Activated naive CD4-positive, alpha-beta T cell treated with anti-CD3 and anti-CD28 coated beads, Interleukin-2, amount 10 ng/mL, durations not matched to agents 7 days and 5 days (primary cell): ENCODE measurements around the gene KRTAP4-6.
"Not testable (repeated sequence)": the region's sequence is repeated elsewhere in the genome, so short reads cannot be mapped to it uniquely, and the experiment has no call there.

ENCODE experiments used
- CTCF ChIA-PET: fragments of 350-600 bp; sonication (Branson Sonifier 250); formaldehyde crosslinking; loops from one replicate; lab custom pipeline; 2021; ENCODE audit warnings: antibody characterized with exemption; lab: Charles Lee
- DNase-seq: peaks from one replicate; pipeline ENCODE4 v3.0.0-alpha.2; 2020
- H3K27ac Mint-ChIP-seq: one replicate; pipeline ENCODE4 v1.8.0; 2021; ENCODE audit warnings: mild to moderate bottlenecking, moderate library complexity, mixed read lengths
- H3K27me3 Mint-ChIP-seq: one replicate; pipeline ENCODE4 v1.8.0; 2021; ENCODE audit warnings: mild to moderate bottlenecking, mixed read lengths
- H3K36me3 Mint-ChIP-seq: one replicate; pipeline ENCODE4 v1.8.0; 2021; ENCODE audit warnings: mixed read lengths
- H3K4me1 Mint-ChIP-seq: one replicate; pipeline ENCODE4 v1.8.0; 2021; ENCODE audit warnings: mixed read lengths
- H3K4me3 Mint-ChIP-seq: one replicate; pipeline ENCODE4 v1.8.0; 2021; ENCODE audit warnings: mild to moderate bottlenecking, moderate library complexity, mixed read lengths
- H3K9me3 Mint-ChIP-seq: one replicate; pipeline ENCODE4 v1.8.0; 2021; ENCODE audit warnings: mixed read lengths

KRTAP4-6 gene

GRCh38 chr17:41160648-41161047 lies 20.3 kb upstream of the KRTAP4-6 start, which contains the start of gene KRTAP4-4:
KRTAP4-4 (minus strand) TSS chr17:41160748; CDS start chr17:41160691, 57 bp downstream.
- Mint-ChIP-seq H3K4me3 (no peak within 1 kb of the TSS), H3K4me1 (no peaks in the 10 kb centered on the region), H3K27me3 (peaks cover 11% of the 10 kb centered on the region), H3K36me3 (no peaks in the 10 kb centered on the region), H3K27ac (no peak within 1 kb of the TSS), H3K9me3 (no peaks in the 10 kb centered on the region)
- DNase-seq: no peak
- CTCF ChIA-PET: no interaction called here

GRCh38 chr17:41160190-41160589 lies 19.8 kb upstream of the KRTAP4-6 start:
- H3K36me3 Mint-ChIP-seq, DNase-seq, H3K27ac Mint-ChIP-seq, H3K9me3 Mint-ChIP-seq, H3K4me3 Mint-ChIP-seq, CTCF ChIA-PET, H3K4me1 Mint-ChIP-seq: not testable (repeated sequence)
- H3K27me3 Mint-ChIP-seq: peaks cover 11% of the 10 kb centered on the region

GRCh38 chr17:41153856-41154255 lies 13.5 kb upstream of the KRTAP4-6 start:
- no peaks in the 10 kb centered on the region for H3K9me3 Mint-ChIP-seq
- no peak overlapping the region for H3K4me3 Mint-ChIP-seq
- H3K4me1 Mint-ChIP-seq: no peaks in the 10 kb centered on the region
- no peak for DNase-seq
- H3K27me3 Mint-ChIP-seq: peaks cover 8% of the 10 kb centered on the region
- CTCF ChIA-PET: no interaction called here
- H3K27ac Mint-ChIP-seq: no peak overlapping the region
- H3K36me3 Mint-ChIP-seq: no peaks in the 10 kb centered on the region

GRCh38 chr17:41151525-41151924 lies 11.2 kb upstream of the KRTAP4-6 start:
- Mint-ChIP-seq H3K27ac (no peak overlapping the region), H3K27me3 (peaks cover 4% of the 10 kb centered on the region), H3K36me3 (no peaks in the 10 kb centered on the region), H3K4me1 (no peaks in the 10 kb centered on the region), H3K9me3 (no peaks in the 10 kb centered on the region), H3K4me3 (no peak overlapping the region)
- no peak for DNase-seq
- CTCF ChIA-PET: no interaction called here

GRCh38 chr17:41150026-41150425 lies 9.7 kb upstream of the KRTAP4-6 start:
- Mint-ChIP-seq H3K9me3 (no peaks in the 10 kb centered on the region), H3K36me3 (no peaks in the 10 kb centered on the region), H3K27me3 (peaks cover 4% of the 10 kb centered on the region), H3K4me3 (no peak overlapping the region), H3K27ac (no peak overlapping the region), H3K4me1 (no peaks in the 10 kb centered on the region)
- CTCF ChIA-PET: no interaction called here
- DNase-seq: no peak

GRCh38 chr17:41149652-41149985 lies 9.3 kb upstream of the KRTAP4-6 start, which contains the start of gene KRTAP4-5:
KRTAP4-5 (minus strand) TSS chr17:41149825; CDS start chr17:41149767, 58 bp downstream.
- CTCF ChIA-PET: no interaction called here
- Mint-ChIP-seq H3K9me3 (no peaks in the 10 kb centered on the region), H3K27ac (no peak within 1 kb of the TSS), H3K4me1 (no peaks in the 10 kb centered on the region), H3K36me3 (no peaks in the 10 kb centered on the region), H3K27me3 (peaks cover 4% of the 10 kb centered on the region), H3K4me3 (no peak within 1 kb of the TSS)
- DNase-seq: no peak

GRCh38 chr17:41148971-41149651 lies 8.8 kb upstream of the KRTAP4-6 start:
- not testable (repeated sequence) for H3K27ac Mint-ChIP-seq, H3K4me3 Mint-ChIP-seq, H3K36me3 Mint-ChIP-seq

GRCh38 chr17:41147531-41148204 lies 7.3 kb upstream of the KRTAP4-6 start:
- Mint-ChIP-seq H3K27me3 (no peaks in the 10 kb centered on the region), H3K36me3 (no peaks in the 10 kb centered on the region), H3K4me3 (no peak overlapping the region), H3K9me3 (peaks cover 9% of the 10 kb centered on the region), H3K27ac (no peak overlapping the region), H3K4me1 (no peaks in the 10 kb centered on the region)
- DNase-seq: no peak
- CTCF ChIA-PET: no interaction called here

More at GRCh38 chr17:41148971-41149651, 8.8 kb upstream of the KRTAP4-6 start:
- H3K9me3 Mint-ChIP-seq, H3K4me1 Mint-ChIP-seq, DNase-seq, CTCF ChIA-PET, H3K27me3 Mint-ChIP-seq: not testable (repeated sequence)

- no peaks in the 10 kb centered on the region for H3K27me3 Mint-ChIP-seq
- no peak for DNase-seq
- CTCF ChIA-PET: no interaction called here
- no peaks in the 10 kb centered on the region for H3K4me1 Mint-ChIP-seq
- H3K27ac Mint-ChIP-seq: no peak overlapping the region
- H3K4me3 Mint-ChIP-seq: no peak overlapping the region
- H3K9me3 Mint-ChIP-seq: peaks cover 19% of the 10 kb centered on the region
- H3K36me3 Mint-ChIP-seq: no peaks in the 10 kb centered on the region
Measured at GRCh38 chr17:41145261-41145660, 4.9 kb upstream of the KRTAP4-6 start.

- Mint-ChIP-seq H3K36me3 (no peaks in the 10 kb centered on the region), H3K27ac (no peak overlapping the region), H3K9me3 (peaks cover 19% of the 10 kb centered on the region), H3K27me3 (peaks cover under 1% of the 10 kb centered on the region), H3K4me1 (no peaks in the 10 kb centered on the region), H3K4me3 (no peak overlapping the region)
- DNase-seq: no peak
- CTCF ChIA-PET: no interaction called here
Measured at GRCh38 chr17:41144846-41145245, 4.5 kb upstream of the KRTAP4-6 start.

GRCh38 chr17:41141361-41141760 lies 1.0 kb upstream of the KRTAP4-6 start:
- Mint-ChIP-seq H3K4me3 (no peak overlapping the region), H3K27ac (no peak overlapping the region), H3K4me1 (no peaks in the 10 kb centered on the region), H3K9me3 (peaks cover 24% of the 10 kb centered on the region), H3K36me3 (no peaks in the 10 kb centered on the region), H3K27me3 (peaks cover 4% of the 10 kb centered on the region)
- DNase-seq: no peak
- CTCF ChIA-PET: no interaction called here

GRCh38 chr17:41139865-41140264 lies 479 bp downstream of the KRTAP4-6 start:
- H3K27me3 Mint-ChIP-seq, H3K4me3 Mint-ChIP-seq, H3K36me3 Mint-ChIP-seq, H3K27ac Mint-ChIP-seq, DNase-seq, CTCF ChIA-PET, H3K4me1 Mint-ChIP-seq: not testable (repeated sequence)
- peaks cover 24% of the 10 kb centered on the region for H3K9me3 Mint-ChIP-seq

- H3K27me3 Mint-ChIP-seq: no peaks in the 10 kb centered on the region
- no peak overlapping the region for H3K4me3 Mint-ChIP-seq
- H3K4me1 Mint-ChIP-seq: no peaks in the 10 kb centered on the region
Measured at GRCh38 chr17:41133880-41134735, 6.2 kb downstream of the KRTAP4-6 start.

GRCh38 chr17:41131979-41132378 lies 8.4 kb downstream of the KRTAP4-6 start:
- Mint-ChIP-seq H3K36me3 (no peaks in the 10 kb centered on the region), H3K27ac (no peak overlapping the region), H3K9me3 (no peaks in the 10 kb centered on the region), H3K27me3 (no peaks in the 10 kb centered on the region), H3K4me3 (no peak overlapping the region), H3K4me1 (no peaks in the 10 kb centered on the region)
- CTCF ChIA-PET: no interaction called here
- DNase-seq: no peak

More at GRCh38 chr17:41133880-41134735, 6.2 kb downstream of the KRTAP4-6 start:
- no peak for DNase-seq
- Mint-ChIP-seq H3K9me3 (peaks cover 2% of the 10 kb centered on the region), H3K27ac (no peak overlapping the region), H3K36me3 (no peaks in the 10 kb centered on the region)
- CTCF ChIA-PET: no interaction called here
